ENCODE results near the gene BSND. TPM values are rescaled to one million over a fixed set of nuclear protein-coding genes. Genes with fewer than 3 reads are reported as not detected.

BSND gene
- polyA plus RNA-seq, 1 donor from 2014 or later: not detected

- Histone ChIP-seq H3K27me3 (ENCODE audit: insufficient read depth, low read depth, low read length) (no peaks in the 10 kb centered on the region), H2AFZ (ENCODE audit: low read depth, low read length) (no peak overlapping the region), H3K36me3 (ENCODE audit: insufficient read depth, low read length) (no peaks in the 10 kb centered on the region), H4K20me1 (ENCODE audit: insufficient read depth) (no peaks in the 10 kb centered on the region), H3K9me2 (ENCODE audit: insufficient read depth, low read length) (no peaks in the 10 kb centered on the region), H3K79me2 (replicated peaks; ENCODE audit: insufficient read depth, low read length) (no peaks in the 10 kb centered on the region), H3K4me3 (ENCODE audit: low read length) (no peak overlapping the region), H3K4me2 (ENCODE audit: low read length) (no peak overlapping the region), H3F3A (ENCODE audit: insufficient read depth, low read length, poor library complexity, severe bottlenecking) (no peaks in the 10 kb centered on the region), H3K9ac (ENCODE audit: low read length) (no peak overlapping the region), H3K27ac (ENCODE audit: low read length) (no peak overlapping the region), H3K9me3 (ENCODE audit: low read length) (no peaks in the 10 kb centered on the region)
- TF ChIP-seq RAD21 (conservative IDR thresholded peaks at IDR 0.05): no peak
Measured at GRCh38 chr1:55049914-55050278, 51.2 kb downstream of the BSND start.

GRCh38 chr1:55050283-55050682, 51.5 kb downstream of the BSND start:
- Histone ChIP-seq H3K9me3 (ENCODE audit: low read length) (no peaks in the 10 kb centered on the region), H3K9me2 (ENCODE audit: insufficient read depth, low read length) (no peaks in the 10 kb centered on the region), H3K79me2 (replicated peaks; ENCODE audit: insufficient read depth, low read length) (no peaks in the 10 kb centered on the region), H2AFZ (ENCODE audit: low read depth, low read length) (no peak overlapping the region), H4K20me1 (ENCODE audit: insufficient read depth) (no peaks in the 10 kb centered on the region), H3F3A (ENCODE audit: insufficient read depth, low read length, poor library complexity, severe bottlenecking) (no peaks in the 10 kb centered on the region), H3K36me3 (ENCODE audit: insufficient read depth, low read length) (no peaks in the 10 kb centered on the region), H3K27me3 (ENCODE audit: insufficient read depth, low read depth, low read length) (no peaks in the 10 kb centered on the region), H3K9ac (ENCODE audit: low read length) (no peak overlapping the region), H3K4me3 (ENCODE audit: low read length) (no peak overlapping the region), H3K27ac (ENCODE audit: low read length) (no peak overlapping the region), H3K4me2 (ENCODE audit: low read length) (no peak overlapping the region)
- TF ChIP-seq EP300 (conservative IDR thresholded peaks at IDR 0.05; ENCODE audit: poor library complexity, severe bottlenecking): no peak
- no peak for TF ChIP-seq TAF1 (IDR thresholded peaks at IDR 0.05; ENCODE audit: low read depth)
- no peak for TF ChIP-seq POLR2AphosphoS5 (IDR thresholded peaks at IDR 0.05)
- TF ChIP-seq CTCF (IDR thresholded peaks at IDR 0.05; ENCODE audit: poor library complexity, severe bottlenecking): no peak
- TF ChIP-seq RAD21 (conservative IDR thresholded peaks at IDR 0.05): no peak
- TF ChIP-seq MXI1 (conservative IDR thresholded peaks at IDR 0.05; ENCODE audit: poor library complexity, severe bottlenecking): no peak
- TF ChIP-seq SMC3 (conservative IDR thresholded peaks at IDR 0.05; ENCODE audit: poor library complexity): no peak
- no peak for TF ChIP-seq REST (IDR thresholded peaks at IDR 0.05; ENCODE audit: borderline replicate concordance)
- no peak for TF ChIP-seq EZH2 (IDR thresholded peaks at IDR 0.05; ENCODE audit: borderline replicate concordance, insufficient read depth, low read length, poor library complexity, severe bottlenecking)

GRCh38 chr1:55051169-55051568, 52.4 kb downstream of the BSND start:
- H3K9me2 ChIP-seq (ENCODE audit: insufficient read depth, low read length): no peaks in the 10 kb centered on the region
- no peaks in the 10 kb centered on the region for H3F3A ChIP-seq (ENCODE audit: insufficient read depth, low read length, poor library complexity, severe bottlenecking)
- no peak overlapping the region for H2AFZ ChIP-seq (ENCODE audit: low read depth, low read length)
- no peaks in the 10 kb centered on the region for H3K79me2 ChIP-seq (replicated peaks; ENCODE audit: insufficient read depth, low read length)
- TF ChIP-seq RAD21 (conservative IDR thresholded peaks at IDR 0.05): no peak
- no peak for TF ChIP-seq REST (IDR thresholded peaks at IDR 0.05; ENCODE audit: borderline replicate concordance)
- TF ChIP-seq CTCF (IDR thresholded peaks at IDR 0.05; ENCODE audit: poor library complexity, severe bottlenecking): no peak
- TF ChIP-seq EZH2 (IDR thresholded peaks at IDR 0.05; ENCODE audit: borderline replicate concordance, insufficient read depth, low read length, poor library complexity, severe bottlenecking): no peak
- no peak for TF ChIP-seq SMC3 (conservative IDR thresholded peaks at IDR 0.05; ENCODE audit: poor library complexity)
- no peak for TF ChIP-seq TAF1 (IDR thresholded peaks at IDR 0.05; ENCODE audit: low read depth)
- TF ChIP-seq POLR2AphosphoS5 (IDR thresholded peaks at IDR 0.05): no peak
- TF ChIP-seq MXI1 (conservative IDR thresholded peaks at IDR 0.05; ENCODE audit: poor library complexity, severe bottlenecking): no peak
- TF ChIP-seq EP300 (conservative IDR thresholded peaks at IDR 0.05; ENCODE audit: poor library complexity, severe bottlenecking): no peak
- H3K27ac ChIP-seq (ENCODE audit: low read length): no peak overlapping the region
- no peaks in the 10 kb centered on the region for H3K36me3 ChIP-seq (ENCODE audit: insufficient read depth, low read length)
- H3K27me3 ChIP-seq (ENCODE audit: insufficient read depth, low read depth, low read length): no peaks in the 10 kb centered on the region
- no peak overlapping the region for H3K4me3 ChIP-seq (ENCODE audit: low read length)
- no peak overlapping the region for H3K4me2 ChIP-seq (ENCODE audit: low read length)
- no peak overlapping the region for H3K9ac ChIP-seq (ENCODE audit: low read length)
- no peaks in the 10 kb centered on the region for H3K9me3 ChIP-seq (ENCODE audit: low read length)
- H4K20me1 ChIP-seq (ENCODE audit: insufficient read depth): no peaks in the 10 kb centered on the region

Measured in neural cell (in vitro differentiated cells).